HepG2 (cell line): ENCODE data around the gene NAT9. TPM values are rescaled to one million over a fixed set of nuclear protein-coding genes. Genes with fewer than 3 reads are reported as not detected.
A peak's percentile ranks its signal among the peaks of the same experiment; 100 is the strongest.

Source experiments
- CENPT ChIP-seq: sonication (generic); formaldehyde crosslinking; IDR thresholded peaks from 2 replicates; pipeline ENCODE4 v1.8.0; 2022; ENCODE audit warnings: low read depth, mild to moderate bottlenecking, moderate library complexity, missing genetic modification reagents
- DDIT3 ChIP-seq: sonication (generic); formaldehyde crosslinking; IDR thresholded peaks from 2 replicates; pipeline ENCODE4 v1.4.0; 2020; ENCODE audit warnings: mild to moderate bottlenecking, missing genetic modification reagents
- HOXD1 ChIP-seq: sonication (generic); formaldehyde crosslinking; IDR thresholded peaks from 2 replicates; pipeline ENCODE4 v1.5.0; 2020; ENCODE audit warnings: missing genetic modification reagents
- MED13 ChIP-seq: sonication (generic); formaldehyde crosslinking; IDR thresholded peaks from 2 replicates; pipeline ENCODE4 v1.5.0; 2020; ENCODE audit warnings: missing genetic modification reagents
- MTA3 ChIP-seq: sonication (generic); formaldehyde crosslinking; IDR thresholded peaks from 2 replicates; pipeline ENCODE4 v1.4.0; 2020; ENCODE audit warnings: missing genetic modification reagents
- MTERF4 ChIP-seq: sonication (generic); formaldehyde crosslinking; IDR thresholded peaks from 2 replicates; pipeline ENCODE4 v1.8.0; 2023; ENCODE audit warnings: mild to moderate bottlenecking, missing genetic modification reagents
- PAWR ChIP-seq: sonication (generic); formaldehyde crosslinking; IDR thresholded peaks from 2 replicates; pipeline ENCODE4 v1.4.0; 2020; ENCODE audit warnings: missing genetic modification reagents, mild to moderate bottlenecking, borderline replicate concordance
- RBM22 ChIP-seq: fragments of 200-400 bp; formaldehyde crosslinking; optimal IDR thresholded peaks from 2 replicates; pipeline ENCODE3; 2017; ENCODE audit warnings: mild to moderate bottlenecking, low read length, moderate library complexity
- SRSF4 ChIP-seq: fragments of 200-400 bp; formaldehyde crosslinking; IDR thresholded peaks from one replicate; pipeline ENCODE4 v1.6.1; 2018; ENCODE audit warnings: mild to moderate bottlenecking, low read depth, low read length, moderate library complexity; ENCODE audit not compliant: poor library complexity, severe bottlenecking
- TCF12 ChIP-seq, 2 experiments: fragments of 450-650 bp in 1 of 2; sonication (generic) in 1 of 2; formaldehyde crosslinking in 1 of 2; IDR thresholded peaks; 2 replicates each; pipeline versions ENCODE4 v1.6.1 to v1.8.0; 2017 to 2022; ENCODE audit warnings: antibody characterized with exemption in 1 of 2, mild to moderate bottlenecking in 1 of 2, missing genetic modification reagents in 1 of 2, moderate library complexity in 1 of 2
- TSC22D2 ChIP-seq: sonication (generic); formaldehyde crosslinking; IDR thresholded peaks from 2 replicates; pipeline ENCODE4 v1.5.1; 2020; ENCODE audit warnings: missing genetic modification reagents, mild to moderate bottlenecking, borderline replicate concordance
- YY1 ChIP-seq: IDR thresholded peaks from 2 replicates; pipeline ENCODE4 v1.6.1; 2011; ENCODE audit warnings: low read length, low read depth, moderate library complexity, mild to moderate bottlenecking; ENCODE audit not compliant: insufficient read depth, insufficient replicate concordance
- ZBTB21 ChIP-seq: sonication (generic); formaldehyde crosslinking; IDR thresholded peaks from 2 replicates; pipeline ENCODE4 v1.4.0; 2020; ENCODE audit warnings: missing genetic modification reagents
- ZFP91 ChIP-seq: sonication (generic); formaldehyde crosslinking; IDR thresholded peaks from 2 replicates; pipeline ENCODE4 v1.9.0; 2022; ENCODE audit warnings: missing genetic modification reagents, mild to moderate bottlenecking, borderline replicate concordance
- ZKSCAN8 ChIP-seq: IDR thresholded peaks from 2 replicates; pipeline ENCODE4 v1.6.1; 2016; ENCODE audit warnings: borderline replicate concordance, missing genetic modification reagents, missing compliant biosample characterization
- ZNF101 ChIP-seq: sonication (generic); formaldehyde crosslinking; IDR thresholded peaks from 2 replicates; pipeline ENCODE4 v1.4.0; 2020; ENCODE audit warnings: mild to moderate bottlenecking, low read depth, missing genetic modification reagents, borderline replicate concordance
- ZNF263 ChIP-seq: sonication (generic); formaldehyde crosslinking; IDR thresholded peaks from 2 replicates; pipeline ENCODE4 v1.4.0; 2020; ENCODE audit warnings: missing genetic modification reagents
- ZNF282 ChIP-seq: fragments of 450-650 bp; IDR thresholded peaks from 2 replicates; pipeline ENCODE4 v1.6.1; 2018; ENCODE audit not compliant: partially characterized antibody
- ZNF607 ChIP-seq: sonication (generic); formaldehyde crosslinking; IDR thresholded peaks from 2 replicates; pipeline ENCODE4 v1.5.1; 2020; ENCODE audit warnings: missing genetic modification reagents, mild to moderate bottlenecking, borderline replicate concordance
- ZNF614 ChIP-seq: IDR thresholded peaks from 2 replicates; pipeline ENCODE4 v1.6.1; 2018; ENCODE audit warnings: missing biosample characterization, missing genetic modification reagents, inconsistent platforms, borderline replicate concordance
- ZNF749 ChIP-seq: sonication (generic); formaldehyde crosslinking; IDR thresholded peaks from 2 replicates; pipeline ENCODE4 v1.8.0; 2022; ENCODE audit warnings: mild to moderate bottlenecking, missing genetic modification reagents, moderate library complexity, borderline replicate concordance
- ZNF83 ChIP-seq: sonication (generic); formaldehyde crosslinking; IDR thresholded peaks from 2 replicates; pipeline ENCODE4 v1.4.0; 2020; ENCODE audit warnings: missing genetic modification reagents, mild to moderate bottlenecking, borderline replicate concordance
- ZXDC ChIP-seq: sonication (generic); formaldehyde crosslinking; IDR thresholded peaks from 2 replicates; pipeline ENCODE4 v1.5.0; 2020; ENCODE audit warnings: mild to moderate bottlenecking, missing genetic modification reagents
- polyA plus RNA-seq, 8 experiments: library from polyadenylated mRNA; depleted of rRNA in 3 of 8; stranded (reverse) in 7 of 8; unstranded in 1 of 8; fragments of >200 nt; fragmentation: Illumina TruSeq in 4 of 8; extraction: Trizol in 4 of 8; gene quantifications; 2 replicates each; pipeline versions ENCODE4 v1.2.1 to v1.2.3, GENCODE V29; 2011 to 2016; ENCODE audit warnings: low read depth in 4 of 8, missing spikeins in 1 of 8, mixed read lengths in 1 of 8; ENCODE audit not compliant: insufficient read depth in 1 of 8
- total RNA-seq, 5 experiments: library from RNA; depleted of rRNA; stranded (reverse); fragments of >200 nt; fragmentation: Illumina TruSeq; extraction: Trizol; gene quantifications; 2 replicates each; pipeline ENCODE4 v1.2.3, GENCODE V29; 2016; ENCODE audit warnings: low read depth in 1 of 5

Gene NAT9
- total and polyA plus RNA-seq, 2 of the 13 experiments (the other 11 are each of a cell fraction or from before 2014, with no cell fraction given) = 39.7 to 44.2 TPM

- TF ChIP-seq RBM22 (no peak), MTERF4 (CRISPR knock-in tag) (peak; percentile 32; the same call in 1 of the 2 replicates), CENPT (CRISPR knock-in tag) (no peak), ZNF749 (CRISPR knock-in tag) (no peak), PAWR (CRISPR knock-in tag) (no peak), ZNF614 (CRISPR knock-in tag) (peak; percentile 56; the same call in 1 of the 2 replicates), ZNF101 (no peak), YY1 (peak; percentile 19), ZNF83 (no peak), ZNF263 (CRISPR knock-in tag) (peak; percentile 52; the same call in 1 of the 2 replicates), ZNF282 (no peak), ZFP91 (CRISPR knock-in tag) (no peak), TSC22D2 (CRISPR knock-in tag) (peak; percentile 55; the same call in 1 of the 2 replicates), MED13 (CRISPR knock-in tag) (no peak), DDIT3 (CRISPR knock-in tag) (no peak), ZXDC (CRISPR knock-in tag) (0 out of 2 replicates have a peak, but pooled peaks have one; percentile 33), ZNF607 (CRISPR knock-in tag) (no peak), ZKSCAN8 (CRISPR knock-in tag) (peak; percentile 44; the same call in 1 of the 2 replicates), ZBTB21 (no peak), SRSF4 (no peak), MTA3 (CRISPR knock-in tag) (no peak), HOXD1 (CRISPR knock-in tag) (no peak), TCF12 (IDR thresholded peaks at IDR 0.05) (no peak), TCF12 (CRISPR knock-in tag; IDR thresholded peaks at IDR 0.05) (no peak)
Measured at GRCh38 chr17:74780443-74781238, 4.5 kb upstream of the NAT9 start (continued).
